ENCODE measurements around the gene COPB2. TPM values are rescaled to one million over a fixed set of nuclear protein-coding genes. Genes with fewer than 3 reads are reported as not detected.

The COPB2 gene
- total and polyA plus RNA-seq, 2 donors = 46.1 to 104 TPM

- WGBS = 86% methylated on average over 6 of the region's 6 CpGs
- no peaks in the 10 kb centered on the region for H3K36me3 ChIP-seq (ENCODE audit: control insufficient read depth in 2 of 2, insufficient read depth in 2 of 2, low read length in 1 of 2)
- no peaks in the 10 kb centered on the region for H3K4me1 ChIP-seq (ENCODE audit: control insufficient read depth in 2 of 2, insufficient read depth in 2 of 2, low read length in 2 of 2)
- no peak for DNase-seq (ENCODE audit: low read depth in 6 of 9, low spot score in 9 of 9)
- no peaks in the 10 kb centered on the region for H3K9me3 ChIP-seq (ENCODE audit: control insufficient read depth in 2 of 2, insufficient read depth in 1 of 2, low read length in 1 of 2)
- no peak overlapping the region for H3K27ac ChIP-seq (ENCODE audit: low read depth in 1 of 2, low read length in 1 of 2)
- H3K4me3 ChIP-seq (ENCODE audit: low read length in 2 of 2) = no peak overlapping the region
- no peaks in the 10 kb centered on the region for H3K27me3 ChIP-seq (ENCODE audit: control insufficient read depth in 2 of 2, insufficient read depth in 1 of 2, low read length in 1 of 2)
These were observed 70.6 kb downstream of the COPB2 start for GRCh38 chr3:139318826-139319225.

DNA sequence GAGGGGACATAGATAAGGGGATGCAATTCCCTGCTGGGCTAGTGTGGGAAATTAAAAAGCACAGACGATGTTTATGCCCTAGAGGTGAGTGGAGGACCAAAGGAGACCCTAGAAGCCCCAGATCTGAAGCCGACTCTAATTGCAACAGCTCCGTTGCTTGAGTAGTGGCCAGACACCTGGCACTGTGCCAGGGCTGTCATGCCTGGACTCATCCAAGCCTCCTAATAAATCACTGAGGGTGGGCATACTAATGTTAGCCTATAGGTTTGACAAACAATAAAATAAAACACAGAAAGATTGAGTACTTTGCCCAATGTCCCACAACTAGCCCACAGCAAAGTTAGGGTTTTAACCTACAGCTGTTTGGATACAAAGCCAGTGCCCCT is 71.0 kb downstream of the COPB2 start:
- H3K27me3 ChIP-seq (ENCODE audit: control insufficient read depth in 2 of 2, insufficient read depth in 1 of 2, low read length in 1 of 2) = no peaks in the 10 kb centered on the region
- 82% methylated on average over 3 of the region's 3 CpGs for WGBS
- H3K4me1 ChIP-seq (ENCODE audit: control insufficient read depth in 2 of 2, insufficient read depth in 2 of 2, low read length in 2 of 2) = no peaks in the 10 kb centered on the region
- no peaks in the 10 kb centered on the region for H3K36me3 ChIP-seq (ENCODE audit: control insufficient read depth in 2 of 2, insufficient read depth in 2 of 2, low read length in 1 of 2)
- no peak overlapping the region for H3K4me3 ChIP-seq (ENCODE audit: low read length in 2 of 2)
- no peak overlapping the region for H3K27ac ChIP-seq (ENCODE audit: low read depth in 1 of 2, low read length in 1 of 2)
- no peaks in the 10 kb centered on the region for H3K9me3 ChIP-seq (ENCODE audit: control insufficient read depth in 2 of 2, insufficient read depth in 1 of 2, low read length in 1 of 2)
- no peak for DNase-seq (ENCODE audit: low read depth in 6 of 9, low spot score in 9 of 9)

DNA sequence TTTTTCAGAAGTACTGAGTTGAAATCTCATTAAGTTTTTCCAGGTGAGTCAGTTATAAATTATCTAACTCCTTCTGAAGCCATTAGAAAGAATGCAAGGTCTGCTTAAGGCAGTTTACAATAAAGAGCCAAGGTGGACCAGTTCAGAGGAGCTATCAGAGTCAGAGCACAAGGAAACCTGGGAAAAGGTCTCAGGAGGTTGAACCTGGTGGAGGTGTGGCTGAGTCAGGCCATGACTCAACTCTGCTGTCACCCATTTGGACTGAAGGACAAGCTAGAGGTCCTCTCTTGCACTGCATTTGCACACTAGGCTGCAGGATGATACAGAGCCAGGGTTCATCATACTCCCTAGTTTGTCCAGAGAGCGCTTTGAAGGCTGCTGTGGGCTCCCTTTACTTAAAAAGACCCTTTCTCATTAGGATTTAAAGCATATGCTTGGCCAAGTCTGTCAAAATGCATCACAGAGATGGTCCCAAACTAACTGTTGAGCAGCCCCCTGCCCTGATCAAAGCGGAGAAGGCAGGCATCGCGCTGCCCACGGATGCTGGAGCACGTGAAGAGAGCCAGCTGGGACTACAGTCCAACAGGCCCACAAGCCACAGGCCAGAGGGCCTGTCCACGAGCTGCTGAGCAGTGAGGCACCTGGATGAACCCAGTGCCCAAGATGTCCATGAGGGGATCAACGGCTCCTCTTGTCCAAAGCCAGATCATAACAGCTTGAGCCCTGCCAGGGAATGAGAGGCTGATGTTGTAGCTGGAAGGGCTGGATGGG is 71.6 kb downstream of the COPB2 start:
- Histone ChIP-seq H3K36me3 (ENCODE audit: control insufficient read depth in 2 of 2, insufficient read depth in 2 of 2, low read length in 1 of 2) (no peaks in the 10 kb centered on the region), H3K27ac (ENCODE audit: low read depth in 1 of 2, low read length in 1 of 2) (no peak overlapping the region), H3K27me3 (ENCODE audit: control insufficient read depth in 2 of 2, insufficient read depth in 1 of 2, low read length in 1 of 2) (no peaks in the 10 kb centered on the region), H3K4me3 (ENCODE audit: low read length in 2 of 2) (no peak overlapping the region), H3K9me3 (ENCODE audit: control insufficient read depth in 2 of 2, insufficient read depth in 1 of 2, low read length in 1 of 2) (no peaks in the 10 kb centered on the region), H3K4me1 (ENCODE audit: control insufficient read depth in 2 of 2, insufficient read depth in 2 of 2, low read length in 2 of 2) (no peaks in the 10 kb centered on the region)
- no peak for DNase-seq (ENCODE audit: low read depth in 6 of 9, low spot score in 9 of 9)
- 91% methylated on average over 8 of the region's 8 CpGs for WGBS

DNA sequence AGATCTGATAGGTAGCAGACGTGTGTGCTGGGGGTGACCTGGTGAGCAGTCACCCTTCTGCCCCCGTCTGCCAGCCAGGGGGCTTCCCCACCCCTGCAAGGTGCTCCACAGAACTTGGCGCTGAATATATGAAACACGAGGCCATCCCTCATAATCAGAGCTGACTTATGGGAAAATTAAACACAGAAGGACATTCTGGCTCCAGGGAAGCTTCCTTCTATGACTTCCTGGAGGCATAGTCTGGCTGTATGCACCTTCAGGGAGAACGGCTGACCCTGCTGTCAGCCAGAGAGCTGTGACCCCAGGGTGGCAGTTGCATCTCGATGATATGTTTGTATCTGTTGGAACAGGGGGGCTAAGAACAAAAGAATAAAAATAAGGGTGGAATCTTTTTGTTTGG is 72.2 kb downstream of the COPB2 start:
- H3K27me3 ChIP-seq (ENCODE audit: control insufficient read depth in 2 of 2, insufficient read depth in 1 of 2, low read length in 1 of 2) = no peaks in the 10 kb centered on the region
- H3K9me3 ChIP-seq (ENCODE audit: control insufficient read depth in 2 of 2, insufficient read depth in 1 of 2, low read length in 1 of 2) = no peaks in the 10 kb centered on the region
- H3K4me1 ChIP-seq (ENCODE audit: control insufficient read depth in 2 of 2, insufficient read depth in 2 of 2, low read length in 2 of 2) = no peaks in the 10 kb centered on the region
- WGBS = 87% methylated on average over 6 of the region's 6 CpGs
- no peak for DNase-seq (ENCODE audit: low read depth in 6 of 9, low spot score in 9 of 9)
- H3K27ac ChIP-seq (ENCODE audit: low read depth in 1 of 2, low read length in 1 of 2) = no peak overlapping the region
- no peaks in the 10 kb centered on the region for H3K36me3 ChIP-seq (ENCODE audit: control insufficient read depth in 2 of 2, insufficient read depth in 2 of 2, low read length in 1 of 2)
- H3K4me3 ChIP-seq (ENCODE audit: low read length in 2 of 2) = no peak overlapping the region

GRCh38 chr3:139313921-139314320 is 75.5 kb downstream of the COPB2 start:
- H3K27ac ChIP-seq (ENCODE audit: low read depth in 1 of 2, low read length in 1 of 2) = no peak overlapping the region
- no peaks in the 10 kb centered on the region for H3K27me3 ChIP-seq (ENCODE audit: control insufficient read depth in 2 of 2, insufficient read depth in 1 of 2, low read length in 1 of 2)
- no peaks in the 10 kb centered on the region for H3K9me3 ChIP-seq (ENCODE audit: control insufficient read depth in 2 of 2, insufficient read depth in 1 of 2, low read length in 1 of 2)
- 89% methylated on average over 5 of the region's 5 CpGs for WGBS
- H3K4me1 ChIP-seq (ENCODE audit: control insufficient read depth in 2 of 2, insufficient read depth in 2 of 2, low read length in 2 of 2) = no peaks in the 10 kb centered on the region
- no peak overlapping the region for H3K4me3 ChIP-seq (ENCODE audit: low read length in 2 of 2)
- H3K36me3 ChIP-seq (ENCODE audit: control insufficient read depth in 2 of 2, insufficient read depth in 2 of 2, low read length in 1 of 2) = no peaks in the 10 kb centered on the region
- DNase-seq (ENCODE audit: low read depth in 6 of 9, low spot score in 9 of 9) = no peak

- Histone ChIP-seq H3K36me3 (ENCODE audit: control insufficient read depth in 2 of 2, insufficient read depth in 2 of 2, low read length in 1 of 2) (no peaks in the 10 kb centered on the region), H3K4me3 (ENCODE audit: low read length in 2 of 2) (no peak overlapping the region), H3K27ac (ENCODE audit: low read depth in 1 of 2, low read length in 1 of 2) (no peak overlapping the region), H3K4me1 (ENCODE audit: control insufficient read depth in 2 of 2, insufficient read depth in 2 of 2, low read length in 2 of 2) (no peaks in the 10 kb centered on the region), H3K27me3 (ENCODE audit: control insufficient read depth in 2 of 2, insufficient read depth in 1 of 2, low read length in 1 of 2) (no peaks in the 10 kb centered on the region), H3K9me3 (ENCODE audit: control insufficient read depth in 2 of 2, insufficient read depth in 1 of 2, low read length in 1 of 2) (no peaks in the 10 kb centered on the region)
- no peak for DNase-seq (ENCODE audit: low read depth in 6 of 9, low spot score in 9 of 9)
- WGBS = 97% methylated on average over 2 of the region's 2 CpGs
These were observed 76.5 kb downstream of the COPB2 start for GRCh38 chr3:139312959-139313358.

- no peaks in the 10 kb centered on the region for H3K36me3 ChIP-seq (ENCODE audit: control insufficient read depth in 2 of 2, insufficient read depth in 2 of 2, low read length in 1 of 2)
- 92% methylated on average over 1 of the region's 1 CpG for WGBS
- no peaks in the 10 kb centered on the region for H3K27me3 ChIP-seq (ENCODE audit: control insufficient read depth in 2 of 2, insufficient read depth in 1 of 2, low read length in 1 of 2)
- no peak for DNase-seq (ENCODE audit: low read depth in 6 of 9, low spot score in 9 of 9)
- H3K4me1 ChIP-seq (ENCODE audit: control insufficient read depth in 2 of 2, insufficient read depth in 2 of 2, low read length in 2 of 2) = no peaks in the 10 kb centered on the region
- no peak overlapping the region for H3K4me3 ChIP-seq (ENCODE audit: low read length in 2 of 2)
- H3K9me3 ChIP-seq (ENCODE audit: control insufficient read depth in 2 of 2, insufficient read depth in 1 of 2, low read length in 1 of 2) = no peaks in the 10 kb centered on the region
- H3K27ac ChIP-seq (ENCODE audit: low read depth in 1 of 2, low read length in 1 of 2) = no peak overlapping the region
These were observed 77.0 kb downstream of the COPB2 start for GRCh38 chr3:139312416-139312815.

DNA sequence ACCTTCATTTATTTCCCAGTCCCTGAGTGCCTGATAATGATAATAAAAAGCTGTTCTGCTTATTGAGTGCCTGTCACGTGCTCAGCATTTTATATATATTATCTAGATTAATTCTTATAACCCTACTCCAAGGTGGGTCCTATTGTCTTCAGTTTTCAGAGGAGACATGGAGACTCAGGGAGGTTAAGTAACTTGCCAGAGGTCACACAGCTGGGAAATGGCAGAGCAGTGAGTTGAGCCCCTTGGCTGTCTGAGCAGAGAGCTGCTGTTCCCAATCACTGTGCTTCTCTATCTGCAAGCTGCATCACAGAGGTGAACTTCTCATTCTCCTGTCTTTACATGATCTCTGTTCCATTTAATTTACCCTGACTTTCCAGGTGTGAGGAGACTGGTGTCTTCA is 77.9 kb downstream of the COPB2 start:
- Histone ChIP-seq H3K4me1 (ENCODE audit: control insufficient read depth in 2 of 2, insufficient read depth in 2 of 2, low read length in 2 of 2) (no peaks in the 10 kb centered on the region), H3K4me3 (ENCODE audit: low read length in 2 of 2) (no peak overlapping the region), H3K9me3 (ENCODE audit: control insufficient read depth in 2 of 2, insufficient read depth in 1 of 2, low read length in 1 of 2) (no peaks in the 10 kb centered on the region), H3K36me3 (ENCODE audit: control insufficient read depth in 2 of 2, insufficient read depth in 2 of 2, low read length in 1 of 2) (no peaks in the 10 kb centered on the region), H3K27me3 (ENCODE audit: control insufficient read depth in 2 of 2, insufficient read depth in 1 of 2, low read length in 1 of 2) (no peaks in the 10 kb centered on the region), H3K27ac (ENCODE audit: low read depth in 1 of 2, low read length in 1 of 2) (no peak overlapping the region)
- DNase-seq (ENCODE audit: low read depth in 6 of 9, low spot score in 9 of 9) = no peak
- 87% methylated on average over 1 of the region's 1 CpG for WGBS

- Histone ChIP-seq H3K36me3 (ENCODE audit: control insufficient read depth in 2 of 2, insufficient read depth in 2 of 2, low read length in 1 of 2) (no peaks in the 10 kb centered on the region), H3K27ac (ENCODE audit: low read depth in 1 of 2, low read length in 1 of 2) (no peak overlapping the region), H3K4me3 (ENCODE audit: low read length in 2 of 2) (no peak overlapping the region), H3K4me1 (ENCODE audit: control insufficient read depth in 2 of 2, insufficient read depth in 2 of 2, low read length in 2 of 2) (no peaks in the 10 kb centered on the region), H3K9me3 (ENCODE audit: control insufficient read depth in 2 of 2, insufficient read depth in 1 of 2, low read length in 1 of 2) (no peaks in the 10 kb centered on the region), H3K27me3 (ENCODE audit: control insufficient read depth in 2 of 2, insufficient read depth in 1 of 2, low read length in 1 of 2) (no peaks in the 10 kb centered on the region)
- DNase-seq (ENCODE audit: low read depth in 6 of 9, low spot score in 9 of 9) = no peak
- WGBS = 85% methylated on average over 8 of the region's 8 CpGs
These were observed 78.9 kb downstream of the COPB2 start for GRCh38 chr3:139310474-139310933.

All from thymus (tissue), 11 donors.